ENCODE data around the gene UBE2A.

GRCh38 chrX:119573222-119573621 lies 1.1 kb upstream of the UBE2A start:
- TF ChIP-seq, protein P1, sequence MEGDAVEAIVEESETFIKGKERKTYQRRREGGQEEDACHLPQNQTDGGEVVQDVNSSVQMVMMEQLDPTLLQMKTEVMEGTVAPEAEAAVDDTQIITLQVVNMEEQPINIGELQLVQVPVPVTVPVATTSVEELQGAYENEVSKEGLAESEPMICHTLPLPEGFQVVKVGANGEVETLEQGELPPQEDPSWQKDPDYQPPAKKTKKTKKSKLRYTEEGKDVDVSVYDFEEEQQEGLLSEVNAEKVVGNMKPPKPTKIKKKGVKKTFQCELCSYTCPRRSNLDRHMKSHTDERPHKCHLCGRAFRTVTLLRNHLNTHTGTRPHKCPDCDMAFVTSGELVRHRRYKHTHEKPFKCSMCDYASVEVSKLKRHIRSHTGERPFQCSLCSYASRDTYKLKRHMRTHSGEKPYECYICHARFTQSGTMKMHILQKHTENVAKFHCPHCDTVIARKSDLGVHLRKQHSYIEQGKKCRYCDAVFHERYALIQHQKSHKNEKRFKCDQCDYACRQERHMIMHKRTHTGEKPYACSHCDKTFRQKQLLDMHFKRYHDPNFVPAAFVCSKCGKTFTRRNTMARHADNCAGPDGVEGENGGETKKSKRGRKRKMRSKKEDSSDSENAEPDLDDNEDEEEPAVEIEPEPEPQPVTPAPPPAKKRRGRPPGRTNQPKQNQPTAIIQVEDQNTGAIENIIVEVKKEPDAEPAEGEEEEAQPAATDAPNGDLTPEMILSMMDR (IDR thresholded peaks at IDR 0.05) = no peak
- TF ChIP-seq POLR2AphosphoS5 (IDR thresholded peaks at IDR 0.05) = no peak
- no peak for TF ChIP-seq EP300 (IDR thresholded peaks at IDR 0.05)
- TF ChIP-seq POLR2A (IDR thresholded peaks at IDR 0.05) = no peak
